ENCODE data around the gene SLC25A31. TPM values are rescaled to one million over a fixed set of nuclear protein-coding genes. Genes with fewer than 3 reads are reported as not detected.

The SLC25A31 gene
- total and polyA plus RNA-seq, 2 experiments from 2014 or later: not detected

GRCh38 chr4:127756906-127757305 is 26.7 kb downstream of the SLC25A31 start:
- H3K4me1 Mint-ChIP-seq: no peaks in the 10 kb centered on the region
- H3K4me3 Mint-ChIP-seq: no peak overlapping the region
- Histone ChIP-seq H3K27ac (ENCODE audit: low read depth) (no peak overlapping the region), H3K4me2 (no peak overlapping the region), H3K9me2 (ENCODE audit: insufficient read depth) (peaks cover 3% of the 10 kb centered on the region; the same call in 1 of the 2 replicates), H3K27me3 (ENCODE audit: insufficient read depth) (no peaks in the 10 kb centered on the region), H3F3A (replicated peaks; ENCODE audit: low read depth) (no peaks in the 10 kb centered on the region), H4K20me1 (replicated peaks; ENCODE audit: insufficient read depth) (no peaks in the 10 kb centered on the region), H3K4me3 (no peak overlapping the region), H3K4me1 (ENCODE audit: insufficient read depth) (no peaks in the 10 kb centered on the region), H3K79me2 (replicated peaks; ENCODE audit: insufficient read depth) (no peaks in the 10 kb centered on the region), H3K36me3 (ENCODE audit: insufficient read depth) (no peaks in the 10 kb centered on the region), H2AFZ (no peak overlapping the region)
- ATAC-seq (no peak), DNase-seq (ENCODE audit: low spot score) (no peak)
- TF ChIP-seq EZH2 (IDR thresholded peaks at IDR 0.05; ENCODE audit: low read depth, unreplicated experiment) (no peak), ZNF331 (CRISPR knock-in tag; IDR thresholded peaks at IDR 0.05; ENCODE audit: low read depth) (no peak), EZH2phosphoT487 (IDR thresholded peaks at IDR 0.05; ENCODE audit: unreplicated experiment) (no peak)
- H3K27ac Mint-ChIP-seq: no peak overlapping the region
- H3K27me3 Mint-ChIP-seq (ENCODE audit: insufficient read depth, low read depth, poor library complexity): no peaks in the 10 kb centered on the region
- H3K9me3 Mint-ChIP-seq: peaks cover 6% of the 10 kb centered on the region; the same call in 1 of the 3 replicates
- no peaks in the 10 kb centered on the region for H3K36me3 Mint-ChIP-seq (ENCODE audit: low read depth)

GRCh38 chr4:127759228-127759820 is 29.1 kb downstream of the SLC25A31 start:
- H3K4me1 ChIP-seq (ENCODE audit: insufficient read depth): no peaks in the 10 kb centered on the region
- no peak for TF ChIP-seq NANOG (IDR thresholded peaks at IDR 0.05; ENCODE audit: borderline replicate concordance)
- no peak for TF ChIP-seq ZNF114 (CRISPR knock-in tag; IDR thresholded peaks at IDR 0.05)
- TF ChIP-seq EZH2 (IDR thresholded peaks at IDR 0.05; ENCODE audit: low read depth, unreplicated experiment): no peak
- TF ChIP-seq CTCF (conservative IDR thresholded peaks at IDR 0.05; ENCODE audit: low read depth in 2 of 2): no peak
- TF ChIP-seq ZNF331 (CRISPR knock-in tag; IDR thresholded peaks at IDR 0.05; ENCODE audit: low read depth): no peak
- TF ChIP-seq CREB1 (CRISPR knock-in tag; IDR thresholded peaks at IDR 0.05; ENCODE audit: low read depth): no peak
- TF ChIP-seq JUNB (IDR thresholded peaks at IDR 0.05; ENCODE audit: unreplicated experiment): no peak
- TF ChIP-seq POLR2AphosphoS5 (IDR thresholded peaks at IDR 0.05; ENCODE audit: low read depth): no peak
- TF ChIP-seq STAT1 (IDR thresholded peaks at IDR 0.05; ENCODE audit: unreplicated experiment): no peak
- TF ChIP-seq EZH2phosphoT487 (IDR thresholded peaks at IDR 0.05; ENCODE audit: unreplicated experiment): no peak
- no peak for TF ChIP-seq ZNF462 (CRISPR knock-in tag; IDR thresholded peaks at IDR 0.05)

More at GRCh38 chr4:127759228-127759820, 29.1 kb downstream of the SLC25A31 start:
- H4K20me1 ChIP-seq (replicated peaks; ENCODE audit: insufficient read depth): no peaks in the 10 kb centered on the region
- ATAC-seq: no peak
- H2AFZ ChIP-seq: no peak overlapping the region
- Mint-ChIP-seq H3K36me3 (ENCODE audit: low read depth) (no peaks in the 10 kb centered on the region), H3K27ac (no peak overlapping the region), H3K4me3 (no peak overlapping the region), H3K4me1 (no peaks in the 10 kb centered on the region), H3K27me3 (ENCODE audit: insufficient read depth, low read depth, poor library complexity) (no peaks in the 10 kb centered on the region), H3K9me3 (peaks cover 6% of the 10 kb centered on the region; the same call in 1 of the 3 replicates)
- peaks cover 3% of the 10 kb centered on the region; the same call in 1 of the 2 replicates for H3K9me2 ChIP-seq (ENCODE audit: insufficient read depth)
- H3K79me2 ChIP-seq (replicated peaks; ENCODE audit: insufficient read depth): no peaks in the 10 kb centered on the region
- no peak for DNase-seq (ENCODE audit: low spot score)
- H3K27me3 ChIP-seq (ENCODE audit: insufficient read depth): no peaks in the 10 kb centered on the region
- H3K36me3 ChIP-seq (ENCODE audit: insufficient read depth): no peaks in the 10 kb centered on the region
- H3K4me2 ChIP-seq: no peak overlapping the region
- no peak overlapping the region for H3K27ac ChIP-seq (ENCODE audit: low read depth)
- H3F3A ChIP-seq (replicated peaks; ENCODE audit: low read depth): no peaks in the 10 kb centered on the region
- no peak overlapping the region for H3K4me3 ChIP-seq
